ENCODE data around the gene CD28.

Gene CD28

DNA sequence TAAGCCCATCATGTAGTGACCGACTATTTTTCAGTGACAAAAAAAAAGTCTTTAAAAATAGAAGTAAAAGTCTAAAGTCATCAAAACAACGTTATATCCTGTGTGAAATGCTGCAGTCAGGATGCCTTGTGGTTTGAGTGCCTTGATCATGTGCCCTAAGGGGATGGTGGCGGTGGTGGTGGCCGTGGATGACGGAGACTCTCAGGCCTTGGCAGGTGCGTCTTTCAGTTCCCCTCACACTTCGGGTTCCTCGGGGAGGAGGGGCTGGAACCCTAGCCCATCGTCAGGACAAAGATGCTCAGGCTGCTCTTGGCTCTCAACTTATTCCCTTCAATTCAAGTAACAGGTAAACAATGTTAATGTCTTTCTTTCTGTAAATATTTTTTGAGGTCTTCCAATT, at the start of gene CD28:
Gene CD28 (plus strand): TSS at position 237 of the 400 bp plus-strand sequence. CDS start 58 bp downstream, at position 295.
- DNase-seq = no peak

DNA sequence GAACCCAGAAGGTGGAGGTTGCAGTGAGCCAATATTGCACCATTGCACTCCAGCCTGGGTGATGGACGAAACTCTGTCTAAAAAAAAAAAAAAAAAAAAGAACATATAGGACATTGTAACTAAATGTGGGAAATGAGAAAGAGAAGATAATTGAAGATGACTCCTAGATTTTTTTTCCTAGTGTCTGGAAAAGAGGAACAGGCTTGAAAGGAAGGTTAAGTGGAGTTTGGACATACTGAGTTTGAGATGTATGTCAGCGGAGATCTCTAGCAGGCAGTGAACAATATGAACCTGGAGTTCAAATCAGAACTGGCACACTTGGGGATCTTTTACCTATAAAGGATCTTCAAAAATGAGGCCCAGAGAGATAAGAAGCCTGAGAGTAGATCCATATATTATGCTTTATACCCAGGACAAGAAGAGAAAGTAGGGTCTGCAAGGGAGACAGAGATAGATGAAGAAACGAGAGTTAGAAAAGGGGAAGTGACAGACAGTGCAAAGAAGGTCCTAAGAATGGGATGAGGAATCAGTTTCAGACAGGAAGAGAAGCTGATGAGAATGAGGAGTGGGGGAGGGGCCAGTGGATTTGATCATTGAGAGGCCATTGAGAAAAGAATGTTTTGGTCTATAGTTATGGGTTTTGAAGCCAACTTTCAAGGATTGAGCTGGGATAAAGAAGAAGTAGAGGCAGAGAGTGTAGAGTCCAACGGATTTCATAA, 46.9 kb upstream of the CD28 start:
- DNase-seq = no peak

DNA sequence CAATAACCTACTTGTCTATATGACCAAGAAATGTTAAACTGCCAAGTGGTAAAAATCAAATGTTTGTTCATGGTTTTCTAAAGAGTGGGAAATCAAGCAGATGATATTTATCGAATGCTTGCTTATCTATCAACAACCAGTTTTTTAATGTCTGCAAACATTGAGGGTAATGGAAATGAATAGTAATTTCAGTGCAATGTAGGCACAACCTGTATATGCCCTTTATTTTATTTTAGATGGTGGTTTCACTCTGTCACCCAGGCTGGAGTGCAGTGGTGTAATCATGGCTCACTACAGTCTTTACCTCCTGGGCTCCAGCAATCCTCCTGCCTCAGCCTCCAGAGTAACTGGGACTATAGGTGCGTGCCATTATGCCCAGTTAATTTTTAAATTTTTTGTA, 46.0 kb upstream of the CD28 start:
- no peak for DNase-seq

DNA sequence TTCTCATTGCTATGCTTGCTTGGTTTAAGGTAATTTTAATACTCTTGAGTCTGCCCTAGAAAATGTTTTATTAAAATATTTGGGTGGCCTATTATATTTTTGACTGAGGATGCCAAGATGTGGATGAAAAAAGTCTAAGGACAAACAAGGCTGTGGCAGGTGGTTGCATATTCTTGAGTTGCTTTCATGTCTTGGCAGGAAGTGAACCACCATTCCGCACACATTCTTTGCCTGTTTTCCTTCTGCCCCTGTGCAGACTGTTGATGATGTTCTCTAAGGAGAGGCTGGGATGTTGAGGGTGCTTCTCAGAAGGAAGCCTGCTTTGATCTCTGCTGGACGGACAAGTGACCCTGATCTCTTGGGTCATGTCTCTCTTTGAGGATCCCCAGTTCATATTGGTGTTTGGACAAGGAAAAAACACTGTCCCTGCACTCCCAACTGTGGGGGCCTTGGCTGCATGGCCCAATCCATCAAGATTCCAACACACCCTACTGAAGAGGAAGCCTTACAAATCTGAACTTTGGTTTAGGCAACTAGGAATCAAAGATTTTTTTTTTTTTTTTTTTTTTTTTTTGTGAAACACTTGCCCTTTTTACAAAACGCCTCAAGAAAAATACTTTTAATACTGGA, 45.0 kb upstream of the CD28 start:
- no peak for DNase-seq

DNA sequence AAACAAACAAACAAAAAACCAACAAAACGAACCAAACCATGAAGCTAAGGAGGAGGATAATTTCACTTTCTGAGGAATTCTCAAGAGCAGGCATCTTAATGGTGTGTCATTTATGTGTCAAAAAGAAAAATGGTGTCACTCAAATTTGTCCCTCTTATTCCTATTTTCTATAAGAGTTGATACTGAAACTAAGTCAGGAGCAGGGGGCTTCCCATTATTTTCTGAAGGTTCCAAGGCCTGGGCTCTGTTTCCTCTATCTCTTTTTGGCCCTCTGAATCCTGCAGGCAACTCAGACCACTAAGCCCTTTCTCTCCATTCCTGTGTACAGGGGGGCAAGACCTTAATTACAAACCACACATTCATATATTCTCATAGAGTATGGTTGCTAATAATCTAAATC, 44.0 kb upstream of the CD28 start:
- no peak for DNase-seq

DNA sequence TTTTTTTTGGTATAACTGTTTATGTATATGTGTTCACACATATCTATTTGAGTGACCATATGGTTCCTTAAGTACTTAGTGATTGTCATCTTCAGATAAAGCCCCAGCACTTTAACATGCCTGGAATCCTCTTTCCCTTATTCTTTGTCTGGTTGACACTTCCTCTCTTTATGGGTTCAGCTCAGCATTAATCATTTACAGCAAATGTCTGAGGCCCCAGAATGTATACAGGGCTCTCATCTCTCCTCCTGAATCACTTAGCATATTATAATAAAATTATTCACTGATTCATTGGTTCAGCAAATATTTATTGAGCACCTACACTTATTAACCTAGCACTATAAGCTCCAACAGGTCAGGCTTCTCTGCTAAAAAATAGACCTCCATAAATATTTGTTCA, 43.5 kb upstream of the CD28 start:
- no peak for DNase-seq

DNA sequence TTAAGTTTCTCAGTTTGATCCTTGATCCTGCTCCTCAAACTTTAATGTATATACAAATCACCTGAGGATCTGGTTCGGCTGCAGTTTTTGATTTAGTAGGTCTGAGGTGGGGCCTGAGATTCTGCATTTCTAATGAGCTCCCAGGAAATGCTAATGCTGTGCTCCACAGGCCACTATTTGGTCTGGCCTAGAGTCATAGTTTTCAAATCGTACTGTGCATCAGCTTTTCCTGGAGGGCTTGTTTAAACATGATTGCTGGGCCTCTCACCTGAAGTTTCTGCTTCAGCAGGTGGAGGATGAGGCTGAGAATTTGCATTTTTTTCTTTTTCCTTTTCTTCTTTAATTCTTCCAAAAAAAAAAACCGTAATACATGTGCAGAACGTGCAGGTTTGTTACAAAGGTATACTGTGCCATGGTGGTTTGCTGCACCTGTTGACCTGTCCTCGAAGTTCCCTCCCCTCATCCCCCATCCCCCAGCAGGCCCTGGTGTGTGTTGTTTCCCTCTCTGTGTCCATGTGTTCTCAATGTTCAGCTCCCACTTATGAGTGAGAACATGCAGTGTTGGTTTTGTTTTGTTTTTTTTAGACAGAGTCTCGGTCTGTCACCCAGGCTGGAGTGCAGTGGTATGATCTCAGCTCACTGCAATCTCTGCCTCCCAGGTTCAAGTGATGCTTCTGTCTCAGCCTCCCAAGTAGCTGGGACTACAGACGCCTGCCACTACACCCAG, 42.2 kb upstream of the CD28 start:
- DNase-seq = no peak

DNA sequence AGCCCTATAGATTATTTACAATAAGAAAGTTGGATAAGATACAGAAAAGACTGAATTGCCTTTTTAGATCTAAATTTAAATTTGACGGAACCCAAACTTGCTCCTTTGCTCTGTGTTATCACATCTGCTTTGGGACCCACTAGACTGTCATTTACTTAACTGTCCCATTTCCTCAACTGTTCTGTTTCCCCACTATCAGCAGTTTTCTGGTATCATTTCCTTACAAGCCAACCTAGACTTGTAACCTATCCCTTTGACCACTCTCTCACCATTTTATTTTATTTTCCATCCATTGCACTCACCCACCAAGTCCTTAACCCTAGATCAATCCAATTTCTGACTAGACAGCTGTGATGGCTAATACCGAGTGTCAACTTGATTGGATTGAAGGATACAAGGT, 38.6 kb upstream of the CD28 start:
- DNase-seq = no peak

DNA sequence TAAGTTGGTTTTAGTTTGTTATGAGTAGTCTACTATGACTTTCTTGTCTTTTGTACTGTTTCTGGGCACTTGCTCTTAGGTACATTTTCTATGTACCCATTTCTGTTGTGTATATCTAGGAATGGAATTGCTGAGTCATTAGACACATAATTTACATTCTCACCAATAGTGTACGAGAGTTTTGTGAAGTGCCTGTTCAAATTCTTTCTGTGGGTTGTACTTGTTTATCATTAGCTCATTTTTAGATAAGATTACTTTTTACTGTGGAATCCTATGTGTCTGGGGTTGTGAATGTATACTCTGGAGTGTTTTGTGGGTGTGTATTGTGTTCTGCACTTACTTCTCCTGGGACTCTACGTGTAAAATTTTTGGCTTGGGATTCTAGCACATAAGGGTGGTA, 36.6 kb upstream of the CD28 start:
- DNase-seq = no peak

DNA sequence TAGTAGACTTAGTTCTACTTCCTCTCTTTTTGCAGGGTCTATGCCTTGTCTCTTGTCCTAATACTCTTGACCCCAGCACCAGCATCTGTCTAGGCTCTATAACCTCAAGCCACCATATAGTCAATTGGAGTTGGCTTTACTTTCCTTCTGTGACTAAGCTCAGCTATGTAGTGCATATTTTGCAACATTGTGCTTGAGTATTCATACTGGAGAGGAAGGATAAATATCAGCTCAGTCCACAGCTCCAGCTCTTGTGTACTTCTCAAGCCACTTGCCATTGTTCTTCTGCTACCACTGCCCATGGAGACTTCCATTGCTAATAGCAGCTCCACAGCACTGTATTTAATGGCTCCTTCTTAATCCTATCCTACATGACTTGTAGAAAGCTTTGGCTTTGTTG, 35.5 kb upstream of the CD28 start:
- DNase-seq = no peak

DNA sequence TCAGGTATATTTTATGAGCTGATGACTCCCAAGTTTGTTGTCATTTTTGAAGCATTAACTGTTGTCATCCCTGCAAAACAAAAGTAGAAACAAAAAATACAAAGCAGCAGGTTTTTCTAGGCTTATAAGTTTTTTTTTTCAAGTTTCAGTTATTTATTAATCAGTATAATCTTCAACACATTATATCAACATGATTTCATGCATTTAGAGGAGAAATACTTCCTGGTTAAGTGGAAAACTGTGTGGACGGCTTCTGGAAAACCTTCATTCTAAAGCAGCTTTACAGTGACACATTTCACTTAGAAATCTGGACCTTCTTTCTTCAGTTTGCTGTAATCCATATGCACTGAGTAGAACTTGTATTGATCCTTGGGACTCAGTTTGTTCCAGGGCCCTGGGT, 34.6 kb upstream of the CD28 start:
- DNase-seq = no peak

DNA sequence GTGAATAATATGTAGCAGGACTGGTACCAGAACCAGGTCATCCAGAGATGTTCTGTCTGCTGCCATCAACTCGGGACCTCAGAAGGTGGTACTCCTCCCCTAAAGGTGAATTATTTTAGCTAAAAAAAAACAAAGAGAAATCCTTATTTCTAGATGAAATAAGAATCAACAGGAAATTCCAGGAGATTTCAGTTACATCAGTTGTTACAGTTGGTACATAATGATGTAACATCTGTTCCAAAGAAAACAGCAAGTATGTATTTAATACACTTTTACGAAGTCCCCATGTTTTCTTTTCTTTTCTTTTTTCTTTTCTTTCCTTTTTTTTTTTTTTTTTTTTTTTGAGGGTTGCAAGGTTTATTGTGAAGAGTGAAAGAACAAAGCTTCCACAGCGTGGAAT, 33.6 kb upstream of the CD28 start:
- no peak for DNase-seq

DNA sequence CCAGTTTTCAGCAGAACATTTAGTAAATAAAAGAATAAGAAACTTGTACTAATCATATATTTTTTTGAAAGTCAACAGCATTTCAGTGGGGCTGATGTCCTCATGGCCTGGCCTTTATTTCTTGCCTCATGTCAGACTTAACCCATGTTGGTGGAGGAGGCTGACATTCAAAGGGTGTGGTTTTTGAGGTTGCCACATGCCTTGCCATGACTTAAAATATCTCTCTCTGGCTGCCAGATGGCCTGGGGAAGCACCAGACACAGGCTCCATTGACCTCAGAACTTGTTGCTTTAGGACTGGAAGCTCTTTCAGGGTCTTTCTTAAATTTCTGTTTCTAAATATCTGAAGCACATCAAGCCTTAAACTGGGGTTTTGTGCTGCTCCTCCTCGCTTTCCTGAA, 32.5 kb upstream of the CD28 start:
- no peak for DNase-seq

DNA sequence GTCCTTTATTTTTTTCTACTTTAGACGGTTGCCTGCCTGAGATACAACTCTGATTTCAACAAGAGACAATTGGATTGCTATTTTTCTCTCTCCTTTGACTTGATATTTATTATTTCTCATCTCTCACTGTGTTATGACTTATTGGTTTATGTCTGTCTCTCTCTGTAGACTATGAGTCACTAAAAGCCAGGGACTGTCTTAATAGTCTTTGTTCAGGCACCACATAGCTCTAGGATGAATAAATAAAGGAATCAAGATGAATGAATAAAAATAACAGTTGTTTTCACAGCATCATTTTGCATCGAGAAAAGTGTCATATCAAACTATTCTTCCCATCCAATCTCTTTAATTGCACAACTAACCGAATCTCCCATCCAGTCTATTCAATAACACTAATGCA, 31.4 kb upstream of the CD28 start:
- no peak for DNase-seq

DNA sequence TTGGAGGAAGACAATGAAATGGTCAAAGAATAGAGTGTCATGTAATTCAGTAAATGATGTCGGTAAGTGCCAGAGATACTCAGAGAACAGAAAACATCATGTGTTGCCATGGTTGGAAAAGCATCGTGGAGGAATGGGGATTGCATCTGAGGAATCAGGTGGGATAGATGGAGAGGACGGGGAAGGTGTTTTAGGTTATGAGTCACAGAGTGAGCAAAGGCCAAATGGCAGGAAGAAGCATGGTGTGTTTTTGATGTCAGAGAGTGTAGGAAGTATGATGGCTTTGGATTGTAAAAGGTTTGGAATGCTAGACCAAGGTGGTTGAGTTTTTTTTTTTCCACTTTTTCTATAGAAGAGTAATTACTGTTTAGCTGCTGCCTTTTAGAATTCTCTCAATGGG, 27.5 kb upstream of the CD28 start:
- DNase-seq = no peak

DNA sequence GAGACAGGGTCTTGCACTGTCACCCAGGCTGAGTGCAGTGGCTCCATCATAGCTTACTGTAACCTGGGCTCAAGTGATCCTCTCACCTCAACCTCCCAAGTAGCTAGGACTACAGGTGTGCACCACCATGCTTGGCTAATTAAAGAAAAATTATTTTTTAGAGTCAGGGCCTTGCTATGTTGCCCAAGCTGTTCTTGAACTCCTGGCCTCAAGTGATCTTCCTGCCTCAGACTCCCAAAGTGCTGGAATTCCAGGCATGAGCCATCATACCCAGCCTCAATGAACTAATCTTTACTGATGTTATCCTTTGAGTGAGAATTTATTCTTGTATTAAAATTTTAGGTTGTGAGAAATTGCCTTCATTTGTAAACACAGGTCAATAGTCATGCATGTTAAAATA, 27.0 kb upstream of the CD28 start:
- DNase-seq = no peak

DNA sequence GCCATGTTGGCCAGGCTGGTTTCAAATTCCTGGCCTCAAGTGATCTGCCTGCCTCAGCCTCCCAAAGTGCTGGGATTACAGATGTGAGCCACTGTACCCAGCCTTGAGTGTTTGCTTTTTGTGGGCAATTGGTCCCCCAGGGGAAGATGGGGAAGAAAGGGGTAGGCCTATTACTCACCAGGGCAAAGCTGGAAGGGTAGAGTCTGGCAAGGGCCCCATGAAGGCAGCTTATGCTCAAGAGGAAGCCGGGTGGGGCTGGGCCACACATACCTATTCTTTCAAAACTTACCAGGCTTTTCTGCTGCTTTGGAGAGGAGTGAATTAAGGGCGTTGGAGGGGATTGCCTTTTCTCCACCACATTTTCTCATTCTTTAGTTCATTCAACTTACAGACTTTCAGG, 24.5 kb upstream of the CD28 start:
- no peak for DNase-seq

DNA sequence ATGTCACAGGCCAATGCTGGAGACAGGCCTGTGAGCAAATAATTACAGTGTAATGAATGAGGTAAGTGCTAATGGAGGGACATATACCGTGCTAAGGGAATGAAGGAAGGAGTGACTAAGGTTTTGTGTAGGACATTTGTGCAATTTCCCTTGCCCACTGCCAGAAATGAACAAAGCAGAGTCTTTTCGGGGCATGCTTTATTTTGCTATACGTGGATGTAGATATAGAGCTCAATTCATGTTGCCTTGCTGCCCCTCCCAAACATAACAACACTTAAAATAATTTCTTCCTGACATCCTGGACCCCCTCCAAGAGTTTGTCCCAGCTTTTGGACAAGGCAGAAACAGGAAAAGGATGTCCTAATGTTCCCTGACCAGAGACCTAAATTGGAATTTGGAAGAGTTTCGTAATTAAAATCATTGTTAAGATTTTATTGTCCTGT, 23.7 kb upstream of the CD28 start:
- DNase-seq = no peak

DNA sequence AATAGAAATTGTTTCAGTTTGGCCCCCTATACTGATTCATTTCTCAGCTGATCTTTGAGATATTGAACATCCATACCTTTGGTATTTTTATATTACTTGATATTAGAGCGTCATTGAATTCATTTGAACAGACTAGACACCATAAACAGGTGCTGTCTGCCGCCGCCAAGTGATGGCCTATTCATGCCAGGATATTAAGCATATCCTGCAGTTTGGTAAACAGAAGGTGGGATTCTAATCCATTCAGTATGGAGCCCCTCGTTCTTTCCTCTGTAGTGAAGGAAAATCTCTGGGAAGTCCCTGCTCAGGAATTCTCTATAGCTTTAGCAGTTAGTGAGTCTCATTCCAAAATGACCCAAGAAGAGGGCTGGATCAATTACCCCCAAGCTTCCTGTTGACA, 23.0 kb upstream of the CD28 start:
- DNase-seq = no peak

DNA sequence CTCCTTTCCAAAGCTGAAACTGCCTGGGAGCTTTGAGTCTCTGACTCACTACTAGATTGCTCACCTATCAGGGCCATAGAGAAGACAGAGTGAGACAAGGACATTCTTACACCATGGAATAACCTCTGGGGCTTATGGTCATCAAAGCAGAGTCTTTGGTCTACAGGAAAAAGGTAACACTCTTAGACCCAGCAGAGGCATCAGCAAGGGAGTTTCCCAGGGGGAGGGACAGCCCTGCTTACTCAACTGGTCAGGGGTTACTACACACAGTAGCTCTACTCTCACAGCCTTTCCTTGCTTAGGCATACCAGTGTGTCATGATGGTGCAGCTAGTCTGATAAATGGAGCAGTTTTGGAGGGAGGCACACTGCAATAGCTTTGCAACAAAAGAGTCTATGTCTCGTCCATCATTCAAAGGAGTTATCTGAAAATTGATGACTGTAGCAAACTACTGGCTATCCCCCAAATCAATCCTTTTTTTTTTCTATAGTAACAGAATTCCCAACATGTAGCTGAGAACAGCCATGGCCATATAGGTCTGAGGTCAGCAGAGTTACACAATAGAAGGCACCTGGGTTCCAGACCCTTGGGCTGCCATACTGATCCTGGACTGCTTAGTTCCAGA, 22.4 kb upstream of the CD28 start:
- no peak for DNase-seq

DNA sequence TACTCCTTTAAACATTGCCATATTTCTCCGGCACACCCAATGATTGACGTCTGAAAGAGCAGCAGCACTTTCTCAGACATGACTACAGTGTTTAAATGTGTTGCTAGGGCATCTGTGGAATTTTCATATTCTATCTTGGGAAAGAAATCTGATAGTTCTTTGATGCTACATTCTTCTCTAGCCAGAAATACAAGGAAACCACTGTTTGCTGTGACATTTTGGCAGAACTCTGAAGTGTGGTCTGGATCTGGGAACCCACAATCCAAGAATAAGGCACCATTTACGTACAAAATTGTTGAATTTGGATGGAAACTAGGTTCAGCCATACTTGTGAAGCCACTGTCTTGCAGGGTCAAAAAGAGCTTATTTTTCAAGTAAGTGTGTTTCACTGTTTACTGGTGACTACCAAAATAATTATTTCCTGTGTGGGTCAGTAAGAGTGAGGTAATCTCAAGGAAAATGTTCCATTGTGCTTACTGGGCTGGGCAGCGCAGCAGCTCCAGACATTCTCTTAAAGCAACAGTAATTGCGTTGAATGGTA, 21.3 kb upstream of the CD28 start:
- DNase-seq = no peak

DNA sequence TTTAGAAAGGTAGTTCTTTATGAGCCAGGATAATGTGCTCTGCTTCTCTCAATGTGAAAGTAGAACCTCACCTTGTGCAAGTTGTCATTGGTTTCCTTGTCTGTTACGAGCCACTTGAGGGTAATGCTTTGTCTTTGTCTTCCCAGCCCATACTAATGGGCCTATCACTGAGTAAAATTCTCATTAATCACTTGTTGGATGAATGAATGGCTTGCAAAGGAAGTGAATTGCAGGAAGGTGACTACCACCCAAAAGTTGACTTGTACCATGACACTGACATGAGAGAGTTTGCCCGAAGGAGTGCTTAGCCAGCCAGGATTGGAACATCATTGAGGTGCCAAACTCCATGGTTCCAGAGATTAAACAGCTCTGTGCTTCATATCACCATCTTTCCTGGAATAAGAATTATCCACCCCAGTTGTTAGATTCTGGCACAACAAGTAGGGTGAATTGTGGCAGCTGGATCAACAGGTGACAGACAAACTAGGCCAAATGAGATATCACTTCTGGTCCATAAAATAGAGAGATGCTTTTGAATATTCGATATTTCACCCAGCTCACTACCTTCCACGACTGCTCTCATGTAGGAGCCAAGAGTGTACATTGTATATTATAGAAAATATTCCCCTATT, 20.5 kb upstream of the CD28 start:
- DNase-seq = no peak

DNA sequence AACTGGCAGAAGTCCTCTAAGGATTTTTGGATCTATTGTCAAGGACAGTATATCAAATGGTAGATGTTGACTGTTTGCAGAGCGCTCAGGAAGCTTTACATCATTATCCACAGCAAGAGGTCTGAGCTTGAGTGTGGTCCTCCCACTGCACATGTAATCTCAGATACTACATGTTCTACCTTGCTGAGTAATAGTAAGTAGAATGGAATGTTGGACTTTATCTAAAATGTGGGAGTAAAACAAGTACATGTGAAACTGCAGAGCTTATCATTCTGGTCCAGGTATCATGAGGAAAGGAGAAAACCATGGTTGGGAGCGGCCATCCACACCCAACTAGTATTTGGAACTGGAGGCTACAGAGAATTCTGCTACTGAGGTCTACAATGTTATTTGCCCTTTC, 19.3 kb upstream of the CD28 start:
- no peak for DNase-seq
